Measurements from ENCODE around the gene PYM1.
"Not testable (repeated sequence)": the region's sequence is repeated elsewhere in the genome, so short reads cannot be mapped to it uniquely, and the experiment has no call there.

PYM1 gene

DNA sequence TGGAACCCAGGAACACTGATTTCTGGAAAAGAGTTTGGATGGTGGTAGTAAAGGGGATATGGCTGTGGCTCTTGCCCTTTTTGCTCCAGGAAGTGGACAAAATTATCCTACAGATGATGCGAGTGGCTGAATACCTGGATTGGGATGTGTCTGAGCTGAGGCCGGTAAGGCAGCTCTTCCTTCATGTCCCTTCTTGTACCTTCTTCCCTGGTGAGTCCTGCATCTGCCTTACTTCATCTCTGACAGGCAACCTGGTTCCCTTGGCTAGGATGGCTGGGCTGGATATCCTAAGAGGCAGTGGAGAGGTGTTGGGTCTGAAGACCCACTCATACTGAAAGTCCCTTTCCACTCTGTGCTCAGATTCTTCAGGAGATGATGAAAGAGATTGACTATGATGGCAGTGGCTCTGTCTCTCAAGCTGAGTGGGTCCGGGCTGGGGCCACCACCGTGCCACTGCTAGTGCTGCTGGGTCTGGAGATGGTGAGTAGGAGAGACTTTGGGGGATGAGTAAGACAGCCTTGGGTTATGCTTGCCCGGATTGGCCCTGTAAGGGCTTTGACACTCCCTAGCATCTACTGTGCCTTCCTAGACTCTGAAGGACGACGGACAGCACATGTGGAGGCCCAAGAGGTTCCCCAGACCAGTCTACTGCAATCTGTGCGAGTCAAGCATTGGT lies 11.3 kb upstream of the PYM1 start:
- DNase-seq, result no peak

DNA sequence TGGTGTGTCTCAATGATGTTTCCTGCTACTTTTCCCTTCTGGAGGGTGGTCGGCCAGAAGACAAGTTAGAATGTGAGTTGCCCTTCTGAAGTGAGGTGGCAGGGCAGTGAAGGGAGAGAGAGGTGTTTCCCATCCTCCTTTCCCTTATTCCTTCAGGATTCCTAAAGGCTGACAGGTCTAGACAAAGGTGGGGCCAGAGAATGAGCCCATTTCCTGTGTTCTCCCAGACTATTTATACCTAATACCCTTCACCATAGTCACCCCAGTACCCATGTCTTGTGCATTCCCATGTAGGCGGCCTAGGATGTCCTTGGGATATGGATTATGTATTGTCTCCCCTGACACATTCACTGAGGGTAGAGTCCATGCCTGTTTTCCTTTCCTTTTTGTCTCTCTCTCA lies 10.3 kb upstream of the PYM1 start:
- DNase-seq, result no peak

DNA sequence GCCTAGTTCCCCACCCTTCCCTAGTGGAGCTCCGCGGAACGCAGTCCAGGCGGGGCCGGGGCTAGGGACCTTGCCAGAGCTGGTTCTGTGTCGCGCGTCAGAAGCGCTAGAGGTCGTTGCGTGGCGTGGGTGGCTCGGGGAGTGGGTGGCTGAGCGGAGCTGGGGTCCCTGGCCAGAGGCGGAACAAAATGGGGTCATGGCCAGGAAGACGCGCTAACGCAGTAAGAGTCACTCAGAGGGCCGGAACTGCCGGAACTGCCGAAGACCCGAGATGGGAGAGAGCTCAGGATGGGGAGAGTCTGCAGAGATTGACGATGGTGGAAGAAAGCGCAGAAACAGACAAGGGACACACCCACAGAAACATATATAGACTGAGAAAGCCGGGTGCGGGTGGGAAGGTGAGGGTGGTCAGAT lies 8.1 kb upstream of the PYM1 start:
- DNase-seq, result no peak

DNA sequence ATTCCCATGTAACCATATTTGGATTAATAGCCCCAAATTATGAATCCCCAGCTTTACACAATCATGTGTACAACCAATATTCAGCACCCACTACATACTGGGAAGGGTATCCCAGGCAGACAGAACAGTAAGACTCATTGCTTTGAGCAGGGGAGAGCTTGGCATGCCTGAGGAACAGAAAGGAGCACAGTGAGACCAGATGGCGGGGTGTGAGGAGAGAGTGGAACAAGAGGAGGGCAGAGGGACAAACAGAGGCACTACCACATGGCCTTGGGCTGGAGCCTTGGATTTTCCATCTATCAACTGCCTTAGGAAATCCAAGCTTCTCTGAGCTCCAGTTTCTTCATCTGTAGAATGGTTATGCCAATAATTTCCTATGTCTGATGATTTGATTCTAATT lies 7.1 kb upstream of the PYM1 start:
- DNase-seq, result no peak

DNA sequence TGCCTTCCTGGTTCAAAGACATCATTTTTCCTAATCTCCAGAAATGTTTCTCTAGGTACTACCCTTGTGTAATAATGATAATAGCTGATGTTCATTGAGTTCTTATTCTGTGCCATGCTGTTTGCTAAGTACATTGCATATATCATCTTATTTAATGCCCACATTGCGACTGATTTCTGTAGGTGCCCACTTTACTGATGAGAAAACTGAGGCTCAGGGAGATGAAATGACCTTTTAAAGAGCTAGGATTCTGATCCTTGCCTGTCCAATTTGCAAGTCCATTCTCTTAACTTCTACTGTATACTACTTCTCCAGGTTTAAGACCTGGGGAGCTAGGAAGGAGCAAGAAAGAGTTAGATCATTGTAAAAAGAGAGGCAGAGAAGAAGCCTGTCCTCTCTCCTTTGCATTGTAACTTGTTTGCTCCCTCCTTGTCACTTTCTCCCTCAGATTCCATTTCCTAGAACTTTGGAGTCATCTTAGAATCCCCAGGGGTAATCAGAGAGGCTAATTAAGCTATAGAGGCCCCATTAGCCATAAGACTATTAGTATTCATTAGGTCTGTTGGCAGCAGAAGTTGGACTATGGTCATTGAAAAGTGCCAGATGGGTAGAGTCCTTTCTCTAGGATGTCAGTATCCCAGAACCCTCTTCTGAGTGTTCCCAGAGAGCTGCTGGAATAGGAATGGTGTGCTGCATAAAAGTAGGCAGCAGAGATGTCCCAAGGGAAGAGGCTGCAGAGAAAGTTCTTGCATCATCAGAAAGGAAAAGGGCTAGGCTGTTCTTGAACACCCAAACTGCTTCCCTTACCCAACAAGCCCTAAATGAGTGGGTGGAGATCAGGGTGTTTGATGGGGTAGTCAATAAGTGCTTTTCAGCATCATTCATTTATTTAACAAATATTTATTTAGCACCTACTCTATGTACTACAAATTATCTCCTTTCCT lies 6.4 kb upstream of the PYM1 start:
- no peak for DNase-seq

DNA sequence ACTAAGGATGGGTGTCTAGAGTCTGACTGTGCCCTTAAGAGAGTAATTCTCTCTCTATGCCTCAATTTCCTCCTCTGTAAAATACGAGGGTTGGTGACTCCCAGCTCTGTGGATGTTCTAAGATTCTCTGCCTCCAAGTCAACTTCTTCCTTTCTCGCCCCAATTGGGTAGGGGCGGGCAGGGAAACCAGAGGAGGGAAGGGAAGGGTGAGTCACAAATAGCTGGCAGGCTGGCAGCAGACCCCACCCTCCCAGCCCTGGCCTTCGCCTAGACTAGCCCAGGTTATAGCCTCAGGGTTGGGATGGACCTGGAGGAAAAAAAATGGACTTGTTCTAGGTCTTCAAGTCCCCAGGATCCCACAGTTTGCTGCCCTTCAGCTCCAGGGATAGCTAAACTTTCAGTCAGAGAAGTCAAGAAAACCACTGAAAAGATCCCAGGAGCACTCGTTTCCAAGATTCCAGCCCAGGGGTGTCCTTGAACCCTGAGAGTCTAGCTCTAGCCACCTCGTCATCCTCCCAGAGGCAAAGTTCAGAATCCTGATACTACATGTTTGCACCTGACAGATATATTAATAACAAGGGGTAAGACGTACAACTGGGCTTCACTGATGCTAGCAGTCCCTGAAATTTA lies 5.6 kb upstream of the PYM1 start:
- DNase-seq, result no peak

DNA sequence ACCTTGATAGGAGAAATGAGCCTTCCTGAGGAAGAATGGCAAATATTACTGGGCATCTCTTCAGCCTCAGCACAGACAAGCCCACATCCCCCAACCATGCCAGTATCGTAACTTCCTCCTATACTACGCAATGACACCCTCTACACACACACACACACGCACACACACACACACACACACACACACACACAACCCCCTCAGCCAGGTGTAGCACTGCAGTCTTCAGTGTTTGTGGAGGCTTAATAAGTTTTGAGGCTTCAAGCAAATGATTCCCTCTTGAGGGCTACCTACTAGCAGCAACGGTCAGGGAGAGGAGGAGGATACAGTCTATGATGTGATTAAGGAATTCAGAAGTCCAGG lies 4.8 kb upstream of the PYM1 start:
- DNase-seq, result no peak

DNA sequence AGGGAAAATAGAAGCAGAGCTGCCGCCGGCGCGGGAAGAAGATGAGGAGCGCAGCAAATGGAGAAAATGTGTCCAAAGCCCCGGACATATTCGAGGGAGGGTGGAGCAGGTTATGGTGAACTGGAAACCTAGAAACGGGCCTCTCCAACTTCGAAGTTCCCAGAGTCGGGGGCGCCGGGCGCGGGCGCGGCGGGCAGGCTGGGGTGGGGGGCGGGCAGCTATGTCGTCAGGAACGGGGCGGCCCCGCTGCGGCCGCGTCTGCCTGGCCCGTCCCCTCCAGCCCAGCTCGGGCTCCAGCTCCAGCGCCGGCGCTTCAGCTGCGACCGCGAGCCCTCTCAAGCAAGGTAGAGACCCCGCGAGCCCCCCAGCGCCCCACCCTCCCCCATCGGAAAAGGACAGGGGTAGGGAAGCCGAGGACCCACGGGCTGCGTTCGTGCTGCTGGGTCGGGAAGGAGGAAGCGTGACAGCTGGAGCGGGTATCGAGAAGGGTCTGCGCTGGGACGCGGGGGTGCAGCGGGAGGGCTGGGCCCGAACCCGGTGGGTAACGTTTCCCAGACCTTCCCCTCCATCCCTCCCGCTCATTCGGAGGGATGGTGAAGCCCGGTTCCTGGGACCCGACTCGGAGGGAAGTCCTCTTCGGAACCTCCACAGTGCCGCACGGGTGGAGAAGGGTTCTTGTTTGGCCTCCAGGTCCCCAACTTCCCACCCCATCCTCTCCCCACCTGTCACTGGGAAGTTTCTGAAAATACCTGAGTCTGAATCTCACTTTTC lies 4.3 kb upstream of the PYM1 start:
- no peak for DNase-seq

DNA sequence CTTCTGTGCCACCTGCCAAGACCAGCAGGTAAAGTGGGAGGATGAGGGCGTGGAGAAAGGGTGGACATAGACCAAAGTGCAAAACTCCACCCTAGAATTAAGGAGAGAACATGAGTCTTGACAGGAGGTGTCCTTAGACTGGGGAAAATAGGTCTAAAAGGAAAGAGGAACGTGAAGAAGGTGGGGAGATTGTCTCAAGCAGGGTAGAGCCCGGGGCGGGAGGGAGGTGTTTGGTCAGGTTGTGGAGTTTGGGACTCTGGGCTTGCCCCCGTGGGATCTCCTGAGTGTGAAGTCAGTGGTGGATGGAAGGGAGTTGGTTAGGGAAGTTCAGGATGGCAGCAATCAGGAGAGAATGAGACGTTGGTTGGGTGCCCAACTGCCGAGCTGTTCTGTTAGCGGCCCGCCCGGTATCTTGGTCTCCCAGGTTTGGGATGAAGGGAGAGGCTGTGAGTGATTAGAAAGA lies 3.7 kb upstream of the PYM1 start:
- no peak for DNase-seq

DNA sequence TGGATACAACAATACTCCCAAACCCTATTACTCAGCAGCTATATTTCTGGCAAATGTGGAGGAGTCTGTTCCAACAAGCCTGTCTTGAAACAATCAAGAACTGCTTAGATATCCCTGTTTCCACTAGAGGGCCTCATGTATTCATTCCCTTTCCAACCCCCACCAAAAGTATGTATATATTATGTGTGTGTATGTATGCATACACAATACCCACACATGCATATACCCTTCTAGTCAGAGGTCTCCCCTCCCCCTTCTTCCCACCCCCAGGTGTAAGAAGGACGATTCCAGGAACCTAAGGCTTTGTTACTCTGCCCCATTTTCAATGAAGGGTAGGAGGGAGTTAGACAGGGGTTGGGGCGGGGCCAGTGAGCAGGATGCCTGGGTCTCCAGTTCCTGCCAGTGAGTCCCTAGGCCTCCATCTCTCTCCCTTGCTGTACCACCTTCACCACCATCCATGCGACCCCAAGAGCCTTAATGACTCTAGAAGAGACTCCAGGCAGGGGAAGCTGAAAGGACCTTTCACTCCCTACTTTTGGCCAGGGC lies 3.1 kb upstream of the PYM1 start, which contains the start of gene DGKA:
Gene DGKA (plus strand): TSS at position 392 of the 546 bp plus-strand sequence. CDS start 5,342 bp downstream, outside the sequence.
- DNase-seq, result no peak

DNA sequence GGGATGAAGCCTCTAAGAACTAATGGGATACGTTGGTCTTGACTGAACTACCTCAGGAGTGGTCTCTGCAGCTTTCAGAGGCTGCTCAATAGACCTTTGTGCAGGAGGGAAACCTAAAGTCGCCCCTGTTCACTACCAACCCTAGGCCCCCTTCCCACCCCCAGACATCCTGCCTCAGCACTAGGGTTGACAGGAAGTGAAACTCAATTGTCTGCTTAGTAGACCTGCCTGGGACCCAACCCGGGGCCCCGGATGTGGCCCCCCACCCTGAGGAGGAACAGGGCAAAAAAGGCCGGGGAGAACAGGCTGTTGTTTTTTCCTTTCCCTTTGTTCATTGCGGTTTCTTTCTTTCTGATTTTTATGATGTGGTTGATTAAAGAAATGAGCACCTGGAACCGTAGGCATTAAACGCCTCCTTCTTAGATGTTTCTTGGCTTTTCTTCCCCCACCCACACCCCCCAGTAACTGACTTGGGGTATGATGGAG lies 1.7 kb upstream of the PYM1 start:
- no peak for DNase-seq

DNA sequence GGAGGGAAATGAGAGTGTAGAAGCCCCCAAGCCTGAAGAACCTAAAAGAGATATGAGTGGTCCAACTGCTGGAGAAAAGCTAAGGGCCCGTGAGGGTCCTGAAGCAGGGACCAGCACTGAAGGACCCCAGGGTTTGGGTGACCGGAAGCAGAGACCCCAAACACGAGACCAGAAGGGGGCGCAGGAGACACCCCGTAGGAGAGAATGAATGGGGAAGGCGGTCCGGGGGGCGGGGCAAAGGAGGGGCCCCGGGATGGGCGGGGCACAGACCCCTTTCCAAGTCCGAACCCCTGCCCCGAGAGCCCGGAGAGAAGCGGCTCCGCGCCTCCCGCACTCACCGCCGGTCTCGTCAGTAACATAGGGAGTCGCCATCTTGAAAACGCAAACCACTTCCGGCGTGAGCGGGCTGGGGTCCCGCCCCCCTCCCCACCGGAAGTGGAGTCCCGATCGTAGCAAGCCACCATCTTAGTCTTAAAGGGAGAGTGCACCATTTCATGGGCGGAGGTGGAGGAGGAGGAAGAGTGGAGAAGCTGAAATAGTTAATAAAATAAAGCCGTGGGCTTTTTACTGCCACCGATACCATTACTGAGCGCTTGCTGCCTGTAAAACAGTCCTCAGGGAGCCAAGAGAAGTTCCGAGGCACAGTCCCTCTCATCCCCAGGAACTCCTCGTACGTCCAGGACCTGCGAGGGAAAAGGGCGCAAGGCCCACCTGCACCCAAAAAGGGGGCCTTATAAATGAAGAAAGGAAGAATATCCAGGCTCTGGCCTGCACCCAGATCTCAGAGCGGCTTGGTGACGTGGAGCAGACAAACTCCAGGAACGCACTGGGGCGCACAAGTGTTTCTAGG lies 731 bp downstream of the PYM1 start:
- DNase-seq, result peak; percentile 79

DNA sequence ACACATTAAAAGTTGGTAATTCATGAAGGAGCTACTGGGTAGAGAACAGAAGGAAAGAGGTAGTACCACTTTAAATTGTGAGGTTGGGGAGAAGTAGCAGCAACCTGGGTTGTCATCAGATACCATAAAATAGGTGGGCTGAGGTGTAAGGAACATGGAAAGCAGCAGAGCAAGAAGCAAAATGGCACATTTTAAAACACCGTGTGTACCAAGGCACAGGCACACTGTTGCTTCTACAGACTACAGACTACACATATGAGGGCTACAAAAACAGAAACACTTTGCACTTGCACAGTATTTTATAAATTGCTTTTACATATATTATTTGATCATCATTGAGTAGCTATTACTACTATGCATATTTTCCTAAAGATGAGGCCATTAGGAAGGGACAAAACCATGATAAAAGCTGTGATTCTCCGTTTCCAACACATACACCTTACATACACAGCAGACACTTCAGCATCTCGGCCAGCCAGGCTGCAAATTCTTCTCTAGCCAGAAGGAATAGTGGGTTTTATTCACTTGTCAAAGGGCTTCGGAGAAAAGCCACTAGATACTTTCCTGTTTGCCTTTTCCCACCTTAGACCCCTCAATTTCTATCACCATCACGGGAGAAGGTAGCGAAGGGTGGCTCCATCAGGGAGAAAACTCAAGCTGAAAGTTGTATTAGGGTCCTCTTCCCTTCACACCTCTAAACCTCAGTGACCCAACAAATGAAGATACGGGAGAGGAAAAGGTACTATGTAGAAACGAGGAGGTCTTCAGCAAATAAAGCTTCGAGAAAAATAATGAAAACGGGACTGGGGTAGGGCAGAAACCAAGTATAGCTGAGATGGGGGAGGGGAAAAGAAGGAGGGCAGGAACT lies 1.6 kb downstream of the PYM1 start:
- no peak for DNase-seq

DNA sequence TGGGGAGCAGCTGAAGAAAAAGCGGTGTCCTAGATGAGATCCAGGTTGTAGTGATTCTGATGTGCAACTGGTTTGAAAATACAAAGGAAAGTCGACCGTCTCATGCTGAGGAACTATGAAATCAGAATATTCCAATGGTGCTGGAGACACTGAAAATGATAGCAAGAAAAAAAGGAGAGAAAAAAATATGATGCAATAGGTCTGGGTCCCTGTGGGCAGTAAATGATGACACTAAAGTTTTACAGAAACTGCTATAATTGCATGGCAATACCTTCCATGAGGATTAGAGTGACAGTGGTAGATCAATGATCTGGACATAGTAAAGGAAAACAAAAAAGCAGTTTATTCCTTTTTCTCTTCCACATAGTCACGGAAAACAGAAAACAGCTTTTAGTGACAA lies 2.3 kb downstream of the PYM1 start:
- no peak for DNase-seq

DNA sequence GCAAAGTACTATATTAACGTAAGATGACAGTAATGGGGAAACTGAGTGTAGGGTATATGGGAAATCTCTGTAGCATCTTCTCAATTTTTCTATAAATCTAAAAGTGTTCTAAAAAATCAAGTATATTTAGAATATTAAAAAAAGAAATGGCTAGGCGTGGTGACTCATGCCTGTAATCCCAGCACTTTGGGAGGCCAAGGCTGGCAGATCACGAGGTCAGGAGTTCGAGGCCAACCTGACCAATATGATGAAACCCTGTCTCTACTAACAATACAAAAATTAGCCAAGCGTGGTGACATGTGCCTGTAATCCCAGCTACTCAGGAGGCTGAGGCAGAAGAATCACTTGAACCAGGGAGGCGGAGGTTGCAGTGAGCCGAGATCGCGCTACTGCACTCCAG lies 4.0 kb downstream of the PYM1 start:
- not testable (repeated sequence) for DNase-seq

DNA sequence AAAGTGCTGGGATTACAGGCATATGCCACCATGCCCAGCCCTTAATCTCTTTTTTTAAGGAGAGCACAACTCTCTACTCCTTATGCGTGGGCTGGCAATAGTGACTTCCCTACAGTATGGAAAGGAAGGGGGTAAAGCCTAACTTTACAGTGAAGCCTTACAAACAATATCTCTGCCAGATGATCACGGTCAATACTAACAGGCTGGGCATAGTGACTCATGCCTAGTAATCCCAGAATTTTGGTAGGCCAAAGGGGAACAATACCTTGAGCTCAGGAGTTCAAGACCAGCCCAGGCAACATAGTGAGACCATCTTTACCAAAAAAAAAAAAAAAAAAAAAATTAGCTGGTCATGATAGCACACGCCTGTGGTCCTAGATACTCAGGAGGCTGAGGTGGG lies 5.6 kb downstream of the PYM1 start:
- DNase-seq, result no peak

DNA sequence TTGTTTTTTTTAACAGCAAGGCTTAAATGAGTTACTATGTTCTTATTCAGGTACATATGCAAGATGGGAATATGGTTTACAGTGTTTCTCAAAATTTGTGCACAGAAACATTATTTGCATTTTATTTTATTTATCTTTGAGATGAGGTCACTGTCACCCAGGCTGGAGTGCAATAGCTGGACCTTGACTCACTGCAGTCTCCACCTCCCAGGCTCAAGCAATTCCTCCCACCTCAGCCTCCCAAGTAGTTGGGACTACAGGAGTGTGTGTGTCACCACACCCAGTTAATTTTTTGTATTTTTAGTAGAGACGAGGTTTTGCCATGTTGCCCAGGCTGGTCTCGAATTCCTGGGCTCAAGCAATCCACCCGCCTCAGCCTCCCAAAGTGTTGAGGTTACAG lies 8.7 kb downstream of the PYM1 start:
- DNase-seq, result not testable (repeated sequence)

DNA sequence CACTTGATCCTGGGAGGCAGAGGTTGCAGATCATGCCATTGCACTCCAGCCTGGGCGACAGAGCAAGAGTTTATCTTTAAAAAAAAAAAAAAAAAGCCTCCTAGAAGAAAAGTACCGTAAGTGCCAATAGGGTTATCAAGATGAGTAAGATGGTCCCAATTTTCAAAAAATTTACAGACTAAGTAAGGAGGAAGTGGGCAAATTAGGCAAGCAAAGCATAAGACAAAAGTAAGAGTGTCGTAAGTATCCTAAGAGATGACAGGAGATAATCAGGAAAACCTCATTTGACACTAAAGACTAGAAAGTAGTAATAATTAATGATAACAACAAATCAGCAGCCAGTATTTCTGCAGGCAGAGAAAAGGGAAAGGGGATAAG lies 12.2 kb downstream of the PYM1 start:
- no peak for DNase-seq

DNA sequence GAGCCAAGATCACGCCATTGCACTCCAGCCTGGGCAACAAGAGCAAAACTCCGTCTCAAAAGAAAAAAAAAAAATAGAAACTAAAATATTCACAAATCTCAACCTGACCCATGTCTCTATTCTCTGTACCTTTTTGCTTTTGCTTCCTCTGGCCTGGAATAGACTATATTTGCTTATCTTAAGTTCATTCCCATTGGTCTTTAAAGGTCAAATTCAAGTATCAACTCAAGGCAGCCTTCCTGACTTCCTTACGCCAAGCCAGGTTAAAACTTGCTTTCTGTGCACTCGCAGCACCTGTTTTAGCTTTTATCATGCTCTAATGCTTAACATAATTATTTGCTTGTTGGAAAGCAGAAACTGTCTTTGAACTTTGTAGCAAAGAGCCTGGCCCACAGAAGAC lies 14.8 kb downstream of the PYM1 start:
- DNase-seq, result no peak

DNA sequence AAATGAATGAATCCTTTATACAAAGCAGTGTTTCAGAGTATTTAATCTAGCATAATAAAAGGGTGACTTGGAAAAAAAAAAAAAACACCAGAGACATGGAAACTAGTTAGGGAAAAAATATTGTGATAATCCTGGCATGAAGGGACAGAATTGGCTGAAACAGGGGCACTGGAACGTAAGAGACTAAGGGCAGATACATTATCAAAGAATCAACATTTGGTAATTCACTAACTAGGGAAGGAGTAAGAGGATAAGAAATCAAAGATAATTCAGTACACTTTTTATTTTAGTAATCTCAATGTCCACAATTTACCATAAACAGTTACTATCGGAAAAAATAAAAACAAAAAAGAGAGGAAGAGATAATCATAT lies 18.2 kb downstream of the PYM1 start:
- no peak for DNase-seq
